Peyer's patch (tissue), 4 donors: Measurements from ENCODE around the gene FAM50A.

ENCODE experiments used
- POLR2A ChIP-seq, 2 donors: fragments of 450-650 bp; IDR thresholded peaks; one replicate each; pipeline ENCODE4 v1.5.1; 2017; ENCODE audit warnings: antibody characterized with exemption in 2 of 2, mild to moderate bottlenecking in 2 of 2, moderate library complexity in 2 of 2
- TF ChIP-seq, protein P1 (sequence below), 6 experiments: fragments of 450-650 bp in 4 of 6; fragments of 200-600 bp in 2 of 6; sonication (generic) in 1 of 6; IDR thresholded peaks; one replicate each; pipeline ENCODE4 v1.5.1; 2017 to 2019; ENCODE audit warnings: antibody characterized with exemption in 6 of 6, mild to moderate bottlenecking in 3 of 6, moderate library complexity in 1 of 6

DNA sequence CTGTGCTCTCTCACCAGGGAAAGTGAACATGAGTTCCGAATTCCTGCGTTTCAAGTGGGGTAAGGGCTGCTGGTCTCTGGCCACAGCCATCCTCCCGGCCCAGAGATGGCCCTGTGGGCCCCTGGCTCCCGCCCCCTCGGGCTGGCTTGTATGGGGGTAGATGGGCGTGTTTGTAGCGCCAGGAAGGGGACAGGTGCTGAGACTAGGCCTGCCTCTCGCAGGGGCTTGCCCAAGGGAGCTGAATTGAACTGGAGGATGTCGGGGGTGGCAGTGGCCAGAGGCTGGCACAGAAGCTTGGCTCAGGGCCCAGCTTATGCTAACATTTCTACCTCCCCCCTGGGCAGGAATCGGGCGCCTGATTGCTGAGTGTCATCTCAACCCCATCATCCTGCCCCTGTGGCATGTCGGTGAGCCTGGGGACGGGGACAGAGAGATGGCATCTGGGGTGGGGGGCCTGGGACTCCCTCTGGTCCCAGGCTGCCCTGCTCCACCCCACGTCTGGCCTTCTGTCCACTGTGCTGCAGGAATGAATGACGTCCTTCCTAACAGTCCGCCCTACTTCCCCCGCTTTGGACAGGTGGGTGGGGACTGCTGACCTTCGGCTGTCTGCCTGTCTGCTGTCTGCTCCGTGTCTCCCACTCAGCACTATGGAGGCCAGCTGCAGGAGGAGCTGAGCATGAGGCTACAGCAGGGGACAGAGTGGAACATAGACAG lies 24.1 kb upstream of the FAM50A start:
- TF ChIP-seq, protein P1, sequence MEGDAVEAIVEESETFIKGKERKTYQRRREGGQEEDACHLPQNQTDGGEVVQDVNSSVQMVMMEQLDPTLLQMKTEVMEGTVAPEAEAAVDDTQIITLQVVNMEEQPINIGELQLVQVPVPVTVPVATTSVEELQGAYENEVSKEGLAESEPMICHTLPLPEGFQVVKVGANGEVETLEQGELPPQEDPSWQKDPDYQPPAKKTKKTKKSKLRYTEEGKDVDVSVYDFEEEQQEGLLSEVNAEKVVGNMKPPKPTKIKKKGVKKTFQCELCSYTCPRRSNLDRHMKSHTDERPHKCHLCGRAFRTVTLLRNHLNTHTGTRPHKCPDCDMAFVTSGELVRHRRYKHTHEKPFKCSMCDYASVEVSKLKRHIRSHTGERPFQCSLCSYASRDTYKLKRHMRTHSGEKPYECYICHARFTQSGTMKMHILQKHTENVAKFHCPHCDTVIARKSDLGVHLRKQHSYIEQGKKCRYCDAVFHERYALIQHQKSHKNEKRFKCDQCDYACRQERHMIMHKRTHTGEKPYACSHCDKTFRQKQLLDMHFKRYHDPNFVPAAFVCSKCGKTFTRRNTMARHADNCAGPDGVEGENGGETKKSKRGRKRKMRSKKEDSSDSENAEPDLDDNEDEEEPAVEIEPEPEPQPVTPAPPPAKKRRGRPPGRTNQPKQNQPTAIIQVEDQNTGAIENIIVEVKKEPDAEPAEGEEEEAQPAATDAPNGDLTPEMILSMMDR (IDR thresholded peaks at IDR 0.05): no peak
- TF ChIP-seq POLR2A (IDR thresholded peaks at IDR 0.05): no peak
